HG03432 (cell line): ENCODE data around the gene TBC1D1.
"Not testable (repeated sequence)": the region's sequence is repeated elsewhere in the genome, so short reads cannot be mapped to it uniquely, and the experiment has no call there.

ENCODE experiments used
- ATAC-seq: cut with Tn5 transposase; IDR thresholded peaks from one replicate; pipeline ENCODE4 v1.9.1; 2021; ENCODE audit warnings: mild to moderate bottlenecking, moderate library complexity; ENCODE audit not compliant: unreplicated experiment

TBC1D1 gene

GRCh38 chr4:38009949-38010348, 119.1 kb downstream of the TBC1D1 start:
- ATAC-seq: no peak

DNA sequence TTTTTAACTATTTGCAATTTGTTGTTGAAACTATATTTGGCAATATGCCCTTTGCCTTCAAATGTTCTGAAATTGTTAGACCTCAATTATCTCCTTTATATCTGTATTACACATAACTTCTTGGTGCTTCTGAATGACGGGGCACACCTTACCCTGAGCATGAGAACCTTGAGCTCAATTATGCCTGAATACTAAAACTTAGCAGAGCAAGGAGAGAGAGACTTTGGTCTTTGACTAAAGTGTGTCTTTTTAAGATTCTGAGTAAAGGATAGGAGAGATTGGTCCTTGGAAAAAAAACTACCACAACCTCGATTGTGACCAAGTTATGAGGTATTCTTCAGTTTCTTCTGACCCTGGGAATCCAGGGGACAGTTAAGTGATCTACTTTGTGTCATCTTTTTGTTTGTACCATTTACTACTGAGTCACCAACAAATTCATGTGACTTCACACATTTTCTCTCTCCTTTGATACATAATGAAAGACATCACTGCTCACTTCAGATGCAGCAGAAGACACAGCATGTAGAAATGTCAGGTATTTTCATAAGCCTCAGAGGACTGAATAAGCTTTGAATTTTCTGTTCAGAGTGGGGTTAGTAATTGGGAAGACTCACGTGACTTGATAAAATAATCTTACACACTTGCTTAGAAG, 120.8 kb downstream of the TBC1D1 start:
- ATAC-seq: no peak

DNA sequence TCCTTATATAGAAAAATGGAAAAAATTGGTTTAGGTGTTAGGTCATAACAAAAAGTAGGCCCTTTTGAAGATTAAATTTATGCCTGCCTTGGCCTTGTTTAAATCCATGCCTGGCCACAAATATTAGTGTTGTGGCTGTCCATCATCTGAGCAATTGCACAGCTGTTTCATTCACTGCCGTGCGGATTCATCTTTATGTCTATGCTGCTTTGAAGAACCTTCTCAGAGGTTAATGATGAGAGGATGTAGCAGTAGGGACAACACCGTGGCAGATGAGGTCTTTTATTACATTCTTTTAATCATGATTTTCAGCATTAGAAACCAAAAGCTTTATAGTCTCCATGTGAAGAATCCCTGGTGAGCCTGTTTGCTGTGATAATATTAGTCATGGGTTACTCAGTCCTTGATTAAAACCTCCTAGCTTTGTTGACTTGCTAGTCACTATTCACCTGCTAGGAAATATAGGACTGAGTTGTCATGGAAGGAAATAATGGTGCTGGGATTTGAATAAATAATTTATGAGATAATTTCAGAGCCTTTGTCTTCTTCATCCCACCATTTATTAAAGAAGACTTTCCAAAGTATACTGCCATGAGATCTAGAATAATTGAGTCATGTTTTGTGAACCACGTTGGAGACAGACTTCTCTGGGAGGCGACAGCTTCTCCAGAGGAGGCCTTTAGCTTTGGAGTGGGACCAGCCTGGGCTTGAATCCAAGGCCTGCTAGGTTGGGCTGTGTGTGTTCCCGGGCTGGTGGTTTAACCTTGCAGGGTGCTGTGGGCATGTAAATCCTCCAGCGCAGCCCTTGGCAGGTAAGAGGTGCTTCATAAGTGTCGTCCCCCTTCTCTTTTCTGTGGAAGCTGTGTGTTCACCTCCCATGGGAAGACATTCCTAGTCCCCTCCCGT, 122.8 kb downstream of the TBC1D1 start:
- no peak for ATAC-seq

GRCh38 chr4:38014421-38014852, 123.6 kb downstream of the TBC1D1 start:
- ATAC-seq: no peak

- no peak for ATAC-seq
Measured at GRCh38 chr4:38015886-38016515, 125.1 kb downstream of the TBC1D1 start.

DNA sequence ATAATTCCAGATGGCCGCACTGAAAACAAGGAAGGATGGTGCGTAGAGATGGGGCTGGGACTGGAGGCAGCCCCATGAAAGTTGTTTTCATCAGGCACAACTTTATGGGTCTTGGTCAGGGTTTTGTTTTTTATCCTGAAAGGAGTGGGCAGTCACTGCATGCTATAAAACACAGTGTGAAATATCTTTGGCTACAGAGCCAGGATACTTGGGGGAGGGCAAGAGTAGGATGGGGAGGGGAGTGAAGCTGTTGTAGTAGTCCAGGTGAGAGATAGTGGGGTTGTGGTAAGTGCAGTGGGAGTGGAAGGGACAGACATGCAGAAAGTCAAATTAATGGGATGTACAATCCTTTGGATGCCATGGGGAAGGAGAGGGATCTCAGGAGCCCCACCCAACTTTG, 125.8 kb downstream of the TBC1D1 start:
- ATAC-seq: no peak

DNA sequence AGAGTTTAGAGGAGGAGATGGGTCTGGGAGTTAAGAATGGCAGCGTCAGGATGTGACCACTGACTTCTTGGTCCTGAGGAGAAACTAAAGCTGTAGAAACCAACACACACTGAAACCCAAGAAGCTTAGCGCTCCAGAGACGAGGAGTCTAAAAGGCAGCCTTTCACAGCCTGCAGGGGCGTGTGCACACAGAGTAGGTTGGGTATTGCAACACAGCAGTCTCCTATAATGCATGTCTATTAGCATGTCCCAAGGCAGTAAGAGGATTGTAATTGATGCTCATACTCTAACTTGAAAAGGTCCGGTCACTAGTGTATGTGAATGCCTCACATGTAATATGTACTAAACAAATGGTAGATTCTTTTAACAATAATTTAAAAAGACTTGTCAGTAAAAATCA, 126.7 kb downstream of the TBC1D1 start:
- ATAC-seq: no peak

DNA sequence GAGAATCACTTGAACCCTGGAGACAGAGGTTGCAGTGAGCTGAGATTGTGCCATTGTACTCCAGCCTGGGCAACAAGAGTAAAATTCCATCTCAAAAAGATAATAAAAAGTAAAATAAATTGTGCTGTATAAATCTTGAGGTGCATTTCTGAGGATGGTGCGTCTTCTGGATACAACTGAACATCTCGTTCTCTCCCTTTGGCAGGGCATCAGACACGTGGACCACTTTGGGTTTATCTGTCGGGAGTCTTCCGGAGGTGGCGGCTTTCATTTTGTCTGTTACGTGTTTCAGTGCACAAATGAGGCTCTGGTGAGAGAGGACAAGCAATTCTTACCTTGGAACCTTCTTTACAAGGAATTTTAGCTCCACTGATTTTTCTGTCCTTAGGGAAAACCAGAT, 129.5 kb downstream of the TBC1D1 start:
- ATAC-seq: no peak

DNA sequence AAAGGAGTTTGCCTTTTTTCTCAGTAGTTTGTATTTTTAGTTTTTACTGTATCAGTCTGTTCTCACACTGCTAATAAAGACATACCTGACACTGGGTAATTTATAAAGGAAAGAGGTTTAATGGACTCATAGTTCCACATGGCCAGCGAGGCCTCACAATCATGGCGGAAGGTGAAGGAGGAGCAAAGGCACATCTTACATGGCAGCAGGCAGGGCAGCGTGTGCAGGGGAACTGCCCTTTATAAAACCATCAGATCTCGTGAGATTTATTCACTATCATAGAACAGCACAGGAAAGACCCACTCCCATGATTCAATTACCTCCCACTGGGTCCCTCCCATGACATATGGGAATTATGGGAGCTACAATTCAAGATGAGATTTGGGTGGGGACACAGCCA, 130.1 kb downstream of the TBC1D1 start:
- not testable (repeated sequence) for ATAC-seq

DNA sequence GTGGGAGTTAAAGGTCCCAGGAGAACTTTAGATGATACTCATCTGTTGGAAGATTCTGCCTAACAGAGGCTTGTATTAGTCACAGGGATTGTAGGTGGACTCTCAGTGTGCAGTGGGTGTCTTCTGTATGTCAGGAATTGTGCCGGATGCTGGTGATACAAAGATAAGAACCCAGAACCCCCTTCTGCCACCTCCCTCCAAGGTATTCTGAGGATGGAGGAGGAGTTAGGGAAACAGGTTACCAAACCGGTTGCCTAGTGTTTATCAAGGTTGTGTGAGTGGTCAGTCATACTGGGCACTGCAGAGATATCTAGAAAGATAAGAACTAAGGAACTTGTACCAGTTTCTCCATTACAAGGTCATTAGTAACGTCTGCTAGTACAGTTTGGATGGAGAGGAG, 130.9 kb downstream of the TBC1D1 start:
- no peak for ATAC-seq

GRCh38 chr4:38023347-38024205, 132.7 kb downstream of the TBC1D1 start:
- ATAC-seq: no peak

DNA sequence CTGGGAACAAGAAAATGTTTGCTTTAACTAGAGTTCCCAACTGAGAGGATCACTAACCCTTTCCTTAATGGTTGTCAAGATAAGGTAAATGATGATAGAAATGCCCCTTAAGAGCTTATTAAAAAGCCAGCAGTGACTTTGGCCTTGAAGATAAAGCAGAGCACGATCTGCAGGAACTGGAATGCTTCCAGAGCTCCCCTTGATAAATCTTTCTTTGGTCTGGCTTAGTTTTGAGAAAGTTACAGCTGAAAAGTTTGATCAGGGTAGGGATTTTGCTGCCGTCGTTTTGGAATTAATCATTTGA, 133.3 kb downstream of the TBC1D1 start:
- ATAC-seq: no peak

DNA sequence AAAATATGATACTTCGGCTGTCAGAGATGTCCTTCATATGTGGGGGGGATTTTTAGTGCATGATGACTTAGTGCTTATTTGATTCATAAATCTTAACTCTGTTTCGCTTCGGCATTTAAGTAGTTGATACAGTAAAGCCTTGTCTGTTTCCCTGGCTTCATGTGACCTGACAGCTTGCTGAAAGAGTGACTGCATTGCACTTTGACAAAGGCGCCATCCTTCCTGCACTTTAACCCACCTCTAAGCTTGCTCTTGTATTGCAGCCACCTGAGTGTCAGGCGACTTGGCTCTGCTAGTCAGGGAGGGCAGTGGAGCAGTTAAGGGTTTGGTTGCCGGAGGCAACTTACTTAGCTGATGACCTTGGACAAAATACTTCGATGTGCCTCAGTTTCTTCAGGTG, 134.8 kb downstream of the TBC1D1 start:
- no peak for ATAC-seq

DNA sequence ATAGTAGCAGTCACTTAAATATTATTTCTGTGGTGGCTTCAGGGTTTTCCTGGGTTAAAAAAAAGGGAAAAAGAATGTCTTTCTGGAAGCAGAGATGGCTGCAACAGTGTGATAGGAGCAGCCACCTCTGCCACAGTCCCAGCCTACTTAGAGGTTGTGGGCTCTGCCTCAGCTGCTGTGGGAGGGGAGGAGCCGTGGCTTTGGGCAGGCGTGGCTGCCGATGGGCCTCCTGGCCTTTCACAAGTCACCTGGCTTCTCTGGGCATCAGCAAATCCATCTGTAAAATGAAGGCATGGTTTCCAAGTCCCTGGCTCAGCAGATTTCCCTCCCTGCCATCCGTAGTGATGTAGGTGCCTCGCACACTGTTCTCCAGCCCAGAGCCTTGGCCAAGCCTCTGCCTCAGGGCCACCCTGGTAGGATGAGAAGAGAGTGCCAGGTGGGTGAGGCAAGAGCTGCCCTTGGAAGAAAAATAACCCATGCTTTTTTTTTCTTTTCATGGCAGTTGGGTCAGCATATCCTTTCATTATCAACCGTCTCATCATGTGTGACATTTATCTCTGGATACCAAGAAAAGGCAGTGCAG, 135.4 kb downstream of the TBC1D1 start:
- no peak for ATAC-seq

- ATAC-seq: no peak
Measured at GRCh38 chr4:38030023-38030422, 139.1 kb downstream of the TBC1D1 start.

GRCh38 chr4:38034986-38035882, 144.3 kb downstream of the TBC1D1 start:
- no peak for ATAC-seq

- ATAC-seq: no peak
Measured at GRCh38 chr4:38036548-38036947, 145.7 kb downstream of the TBC1D1 start.

- no peak for ATAC-seq
Measured at GRCh38 chr4:38037612-38038011, 146.7 kb downstream of the TBC1D1 start.

DNA sequence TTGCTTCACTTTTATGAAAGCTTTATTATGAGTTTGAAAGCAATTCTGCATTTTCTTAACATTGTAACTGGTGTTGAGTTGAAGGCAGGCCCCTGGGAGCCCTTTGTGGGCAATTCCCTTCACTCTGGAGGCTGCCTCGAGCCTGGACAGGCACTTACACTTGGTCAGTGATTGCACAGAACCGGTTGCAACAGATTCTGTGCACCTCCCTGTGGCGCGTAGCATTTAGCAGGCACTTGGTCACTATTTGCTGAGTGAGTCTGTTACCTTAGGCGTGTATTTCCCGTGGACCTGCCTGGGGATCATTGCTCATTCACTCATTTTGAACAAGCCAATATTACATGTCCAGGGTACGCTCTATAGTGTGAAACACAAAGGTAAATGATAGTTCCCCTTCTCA, 149.7 kb downstream of the TBC1D1 start:
- no peak for ATAC-seq

- ATAC-seq: no peak
Measured at GRCh38 chr4:38044060-38044459, 153.2 kb downstream of the TBC1D1 start.
